GM21423 (cell line): ENCODE results near the gene TIGD6.
"Not testable (repeated sequence)": the region's sequence is repeated elsewhere in the genome, so short reads cannot be mapped to it uniquely, and the experiment has no call there.

Source experiments
- ATAC-seq: cut with Tn5 transposase; IDR thresholded peaks from one replicate; pipeline ENCODE4 v1.9.1; 2021; ENCODE audit warnings: mild to moderate bottlenecking, moderate library complexity; ENCODE audit not compliant: unreplicated experiment

TIGD6 gene

DNA sequence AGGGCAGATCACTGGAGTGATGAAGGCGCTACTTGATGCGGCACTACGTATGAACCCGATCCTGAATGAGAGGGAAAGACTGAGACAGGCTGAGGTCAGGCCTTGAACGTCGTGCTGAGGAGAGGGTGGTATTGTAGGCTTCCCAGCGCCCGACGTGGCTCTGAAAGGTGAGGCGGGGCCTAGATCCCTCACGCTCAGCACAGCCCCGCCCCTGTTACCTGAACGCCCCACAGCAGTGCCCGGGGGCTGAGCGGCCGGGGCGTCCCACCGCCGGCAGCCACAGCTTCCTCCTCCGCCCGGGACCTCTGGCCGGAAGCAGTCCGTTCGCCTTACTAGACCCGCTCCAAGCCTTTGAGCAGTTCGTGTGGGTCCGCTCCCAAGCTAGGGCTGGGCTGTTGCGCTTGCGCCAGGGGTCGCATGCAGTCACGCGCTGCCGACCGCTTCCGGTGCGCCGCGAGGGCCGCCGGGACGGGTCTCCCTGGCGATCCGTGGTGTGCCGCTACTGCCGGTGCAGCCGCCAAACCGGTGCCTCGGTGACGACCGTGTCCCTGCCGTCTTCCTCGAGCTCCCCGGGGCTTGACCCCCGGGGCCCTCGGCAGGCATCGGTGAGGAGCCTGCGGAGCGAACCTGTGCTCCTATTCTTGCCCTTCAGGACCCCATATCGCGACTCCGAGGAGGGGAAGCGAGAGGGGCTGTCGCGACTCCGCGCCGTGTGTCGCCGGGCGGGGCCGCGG is at the start of gene TIGD6, which contains the start of gene HMGXB3:
TSS of gene TIGD6 (minus strand) at position 399 of the 734 bp plus-strand sequence. CDS start 4,306 bp downstream, outside the sequence.
TSS of gene HMGXB3 (plus strand) at position 484 of the 734 bp plus-strand sequence. CDS start 4,114 bp downstream, outside the sequence.
- peak; percentile 88 for ATAC-seq

- no peak for ATAC-seq
Measured at GRCh38 chr5:150046031-150046430, 45.6 kb upstream of the TIGD6 start.

DNA sequence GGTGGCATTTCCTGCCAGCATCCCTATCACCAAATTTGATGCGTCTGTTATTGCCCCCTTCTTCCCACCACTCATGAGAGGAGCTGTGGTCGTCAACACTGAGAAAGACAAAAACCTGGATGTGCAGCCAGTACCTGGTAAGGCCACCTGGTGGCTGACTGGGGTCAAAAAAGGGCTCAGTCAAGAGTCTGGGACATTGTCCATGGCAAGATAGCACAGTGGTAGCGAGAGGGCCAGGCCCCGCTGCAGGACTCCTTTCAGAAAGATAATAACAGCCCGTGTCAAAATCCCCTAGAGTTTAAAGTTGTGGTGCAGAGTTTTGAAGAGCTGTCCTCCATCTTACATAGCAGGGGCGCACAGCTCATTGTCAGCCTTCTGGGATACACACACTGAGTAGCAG is 45.1 kb upstream of the TIGD6 start:
- no peak for ATAC-seq

- no peak for ATAC-seq
Measured at GRCh38 chr5:150044712-150045111, 44.3 kb upstream of the TIGD6 start.

DNA sequence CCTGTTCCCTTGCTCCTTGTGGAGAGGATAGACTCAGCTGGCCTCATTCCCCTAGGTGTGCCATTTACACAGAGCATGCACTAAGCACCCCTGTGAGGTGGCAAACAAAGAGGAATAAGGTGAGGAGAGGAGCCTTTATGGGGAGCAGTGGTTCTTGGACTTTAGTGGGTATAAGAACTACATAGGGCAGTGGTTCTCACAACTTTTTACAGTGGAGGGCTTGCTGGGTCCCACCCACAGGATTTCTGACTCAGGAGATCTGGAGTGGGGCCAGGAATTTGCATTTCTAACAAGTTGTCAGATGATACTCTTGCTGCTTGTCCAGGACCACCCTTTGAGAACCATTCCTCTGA is 43.9 kb upstream of the TIGD6 start:
- no peak for ATAC-seq

DNA sequence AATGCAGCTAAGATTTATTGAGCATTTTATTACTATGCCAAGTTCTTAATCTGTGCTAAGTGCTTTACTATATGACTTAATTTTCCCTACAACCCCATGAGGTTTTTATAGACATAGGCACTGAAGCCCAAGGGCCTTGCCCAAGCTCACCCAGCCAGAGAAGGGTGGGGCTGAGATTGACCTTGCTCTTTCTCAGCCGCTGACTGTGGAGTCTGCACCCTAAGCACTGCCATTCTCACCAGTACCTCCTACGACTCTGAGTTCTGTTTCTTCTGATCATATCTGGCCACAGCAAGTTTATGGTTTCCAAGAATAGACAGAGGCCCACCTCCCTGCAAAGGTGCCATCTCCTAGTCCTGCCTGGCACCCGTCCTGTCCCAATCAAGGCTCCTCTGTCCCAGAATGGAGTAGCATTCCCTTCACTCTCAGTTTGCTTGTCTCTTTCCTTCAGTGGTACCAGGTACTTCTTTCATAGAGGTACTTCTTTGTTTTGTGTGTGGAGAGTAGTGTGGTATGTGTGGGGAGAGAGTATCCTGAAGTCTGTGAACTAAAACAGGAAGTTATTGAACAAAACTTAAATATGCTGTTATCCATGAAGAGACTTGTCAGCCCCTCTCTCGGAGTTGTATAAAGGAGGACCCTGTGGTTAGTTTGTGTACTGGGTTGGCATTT is 43.3 kb upstream of the TIGD6 start:
- no peak for ATAC-seq

DNA sequence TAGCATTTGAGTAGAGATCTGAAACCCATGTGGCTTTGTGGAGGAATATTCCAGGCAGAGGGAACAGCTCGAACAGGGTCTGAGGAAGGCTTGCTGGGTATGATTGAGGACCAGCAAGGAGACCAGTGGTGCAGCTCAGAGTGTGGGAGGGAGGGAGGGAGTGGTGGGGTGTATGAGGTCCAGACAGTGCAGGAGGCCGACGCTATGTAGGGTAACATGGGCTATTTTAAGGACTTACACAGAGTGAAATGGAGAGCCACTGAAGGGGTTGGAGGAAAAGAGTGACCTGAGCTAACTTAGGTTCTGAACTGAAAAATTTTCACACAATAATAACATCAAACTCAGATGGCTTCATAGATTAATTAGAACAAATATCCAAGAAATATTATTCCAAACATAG is 42.0 kb upstream of the TIGD6 start:
- ATAC-seq = no peak

DNA sequence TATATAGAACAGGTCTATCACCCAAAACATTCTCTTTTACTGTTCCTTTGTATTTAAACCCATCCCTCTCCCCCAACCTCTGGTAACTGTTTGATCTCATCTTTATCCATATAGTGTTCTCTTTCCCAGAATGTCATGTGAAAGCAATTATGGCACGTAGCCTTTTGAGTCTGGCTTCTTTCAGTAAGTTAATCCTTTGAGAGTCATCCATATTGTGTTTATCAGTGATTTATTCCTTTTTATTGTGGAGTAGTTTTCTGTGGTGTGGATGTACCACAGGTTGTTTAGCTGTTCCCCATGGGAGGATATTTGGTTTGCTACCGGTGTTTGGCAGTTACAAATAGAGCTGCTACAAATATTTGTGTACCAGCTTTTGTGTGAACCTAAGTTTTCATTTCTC is 38.1 kb upstream of the TIGD6 start:
- ATAC-seq = no peak

- no peak for ATAC-seq
Measured at GRCh38 chr5:150036513-150036912, 36.1 kb upstream of the TIGD6 start.

GRCh38 chr5:150035139-150035895 is 34.9 kb upstream of the TIGD6 start:
- peak; percentile 96 for ATAC-seq

DNA sequence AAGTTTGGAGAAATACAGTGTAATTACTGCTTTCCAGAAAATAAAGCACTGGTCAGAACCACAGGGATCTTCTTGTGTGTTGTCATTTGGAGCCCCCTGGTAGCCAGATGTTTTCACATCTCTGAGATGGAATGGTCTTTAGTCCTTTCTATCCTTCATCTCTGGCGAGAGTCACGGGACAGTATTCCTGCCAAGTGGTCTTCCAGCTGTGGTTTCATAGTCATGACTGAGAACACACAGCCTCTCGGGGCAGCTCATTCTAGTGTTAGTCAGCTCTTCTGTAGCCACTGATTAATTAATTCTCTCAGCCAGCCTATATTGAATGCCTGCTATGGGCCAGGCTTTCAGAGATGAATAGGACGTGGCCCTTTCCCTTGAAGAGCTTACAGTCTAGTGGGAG is 34.2 kb upstream of the TIGD6 start:
- no peak for ATAC-seq

- ATAC-seq = no peak
Measured at GRCh38 chr5:150033334-150033733, 32.9 kb upstream of the TIGD6 start.

DNA sequence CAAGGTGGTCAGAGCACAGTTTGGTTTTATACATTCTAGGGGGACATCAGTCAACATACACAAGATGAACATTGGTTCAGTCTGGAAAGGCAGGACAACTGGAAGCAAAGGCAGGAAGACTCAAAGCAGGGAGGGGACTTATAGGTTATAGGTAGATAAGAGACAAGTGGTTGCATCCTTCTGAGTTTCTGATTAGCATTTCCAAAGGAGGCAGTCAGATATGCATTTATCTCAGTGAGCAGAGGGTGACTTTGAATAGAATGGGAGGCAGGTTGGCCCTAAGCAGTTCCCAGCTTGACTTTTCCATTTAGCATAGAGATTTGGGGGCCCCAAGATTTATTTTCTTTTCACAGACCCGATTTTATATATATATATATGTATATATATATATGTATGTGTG is 27.6 kb upstream of the TIGD6 start:
- ATAC-seq = not testable (repeated sequence)

- no peak for ATAC-seq
Measured at GRCh38 chr5:150026682-150027172, 26.3 kb upstream of the TIGD6 start.

GRCh38 chr5:150024346-150024984 is 24.0 kb upstream of the TIGD6 start:
- no peak for ATAC-seq

DNA sequence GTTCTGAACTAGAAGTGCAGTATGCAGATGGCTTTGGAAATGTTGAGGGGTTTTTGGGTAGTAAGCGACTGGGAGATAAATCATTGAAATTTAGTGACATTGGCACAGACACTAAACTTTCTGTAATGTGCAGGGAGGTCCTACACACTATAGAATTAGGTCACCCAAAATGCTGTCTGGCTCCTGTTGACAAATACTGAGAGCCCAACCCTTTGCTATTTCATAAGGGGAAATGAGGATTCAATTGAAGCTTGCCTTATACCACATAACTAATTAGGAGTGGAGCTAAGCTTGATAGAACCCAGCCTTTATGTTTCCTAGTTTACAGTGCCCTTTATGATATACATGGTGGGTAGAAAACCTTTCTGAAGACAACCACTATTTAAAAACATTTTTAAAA is 22.7 kb upstream of the TIGD6 start:
- no peak for ATAC-seq

DNA sequence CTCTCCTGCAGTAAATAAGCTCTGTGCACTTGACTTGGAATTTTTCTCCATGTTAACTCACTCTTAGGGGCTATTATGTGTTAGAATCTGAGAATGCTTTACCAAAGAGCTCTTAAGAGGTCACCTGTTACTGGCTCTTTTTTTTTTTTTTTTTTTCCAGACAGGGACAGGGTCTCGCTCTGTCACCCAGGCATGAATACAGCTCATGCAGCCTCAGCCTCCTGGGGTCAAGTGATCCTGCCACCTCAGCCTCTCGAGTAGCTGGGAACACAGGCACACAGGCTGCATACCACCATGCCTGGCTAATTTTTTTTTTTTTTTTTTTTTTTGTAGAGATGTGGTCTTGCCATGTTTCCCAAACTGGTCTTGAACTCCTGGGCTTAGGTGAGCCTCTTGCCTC is 22.2 kb upstream of the TIGD6 start:
- no peak for ATAC-seq

GRCh38 chr5:150022158-150022531 is 21.7 kb upstream of the TIGD6 start:
- no peak for ATAC-seq

DNA sequence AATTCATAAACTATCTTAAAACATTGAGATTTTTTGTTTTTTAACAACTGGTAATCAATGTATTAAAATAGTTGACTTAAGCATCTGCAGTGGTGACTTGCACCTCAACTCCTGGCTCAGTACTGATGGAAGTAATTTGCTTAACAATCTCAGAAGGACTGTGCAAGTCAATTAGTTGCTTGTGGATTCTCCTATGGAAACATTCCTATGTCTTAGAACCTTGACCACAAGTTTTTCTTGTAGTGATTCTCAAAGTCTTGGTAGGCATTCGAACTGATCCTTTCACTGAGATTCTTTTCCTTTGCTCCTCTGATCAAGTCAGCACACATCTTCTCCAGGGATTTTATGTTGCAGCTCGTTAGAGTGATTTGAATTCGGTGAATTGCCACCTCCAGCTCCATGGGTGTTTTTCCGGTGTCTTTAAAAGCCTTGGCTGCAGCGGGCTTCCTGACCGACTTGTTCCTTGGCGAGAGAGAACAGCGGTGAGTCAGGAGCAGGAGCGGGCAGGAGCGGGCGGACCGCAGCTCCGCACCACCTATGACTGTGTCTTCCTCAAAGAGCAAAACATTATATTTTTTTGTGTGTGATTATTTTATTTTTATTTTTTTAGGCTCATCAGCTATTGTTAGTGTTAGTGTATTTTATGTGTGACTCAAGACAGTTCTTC is 21.2 kb upstream of the TIGD6 start:
- ATAC-seq = no peak

- ATAC-seq = no peak
Measured at GRCh38 chr5:150020249-150020648, 19.8 kb upstream of the TIGD6 start.
